ENCODE data around the gene ARL3. TPM values are rescaled to one million over a fixed set of nuclear protein-coding genes. Genes with fewer than 3 reads are reported as not detected.
"Not testable (repeated sequence)": the region's sequence is repeated elsewhere in the genome, so short reads cannot be mapped to it uniquely, and the experiment has no call there.

ARL3 gene
- polyA plus RNA-seq, 1 experiment, result 8.1 TPM

- ChIA-PET CTCF (interaction anchor here (0.6 to 3.3 kb wide), 12 partner anchors 9 to 734 kb away, joined by 3 to 15 read pairs (median 3); partner anchors contain the start of gene SUFU), POLR2A (no interaction called here)
- Histone ChIP-seq H3K4me3 (ENCODE audit: low read depth, low read length) (no peak overlapping the region), H3K36me3 (ENCODE audit: control insufficient read depth, insufficient read depth, low read length) (no peaks in the 10 kb centered on the region; the same call in 1 of the 2 replicates), H3K27me3 (ENCODE audit: control insufficient read depth, insufficient read depth, low read length) (no peaks in the 10 kb centered on the region)
- no peak for DNase-seq (ENCODE audit: low read depth)
- peak; percentile 57 for TF ChIP-seq CTCF (IDR thresholded peaks at IDR 0.05; ENCODE audit: insufficient read depth, low read depth, low read length)
Measured at GRCh38 chr10:102669206-102670064, 44.8 kb downstream of the ARL3 start.

- POLR2A ChIA-PET, result no interaction called here
- Histone ChIP-seq H3K4me3 (ENCODE audit: low read depth, low read length) (no peak overlapping the region), H3K36me3 (ENCODE audit: control insufficient read depth, insufficient read depth, low read length) (no peaks in the 10 kb centered on the region; the same call in 1 of the 2 replicates), H3K27me3 (ENCODE audit: control insufficient read depth, insufficient read depth, low read length) (no peaks in the 10 kb centered on the region)
- CTCF ChIA-PET, result interaction anchor here (1.3 to 3.3 kb wide), 5 partner anchors 8 to 44 kb away, joined by 3 to 15 read pairs (median 7); no protein-coding TSS in a partner anchor
- TF ChIP-seq CTCF (IDR thresholded peaks at IDR 0.05; ENCODE audit: insufficient read depth, low read depth, low read length), result no peak
- DNase-seq (ENCODE audit: low read depth), result no peak
Measured at GRCh38 chr10:102668326-102669107, 45.7 kb downstream of the ARL3 start.

DNA sequence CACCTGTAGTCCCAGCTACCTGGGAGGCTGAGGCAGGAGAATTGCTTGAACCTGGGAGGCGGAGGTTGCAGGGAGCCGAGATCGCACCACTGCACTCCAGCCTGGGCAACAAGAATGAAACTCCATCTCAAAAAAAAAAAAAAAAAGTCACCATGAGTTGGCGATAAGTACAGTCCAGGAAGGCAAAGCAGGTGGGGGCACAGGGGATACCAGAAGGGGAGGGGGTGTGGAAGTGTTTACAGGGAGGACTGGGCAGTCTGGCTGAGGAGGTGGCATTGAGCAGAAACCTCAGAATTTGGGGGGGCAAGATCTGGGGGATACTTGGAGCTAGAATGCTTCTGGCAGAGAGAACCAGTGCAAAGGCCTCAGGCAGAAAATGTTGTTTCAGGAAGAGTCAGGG, 46.8 kb downstream of the ARL3 start:
- H3K36me3 ChIP-seq (ENCODE audit: control insufficient read depth, insufficient read depth, low read length); H3K4me3 ChIP-seq (ENCODE audit: low read depth, low read length); H3K27me3 ChIP-seq (ENCODE audit: control insufficient read depth, insufficient read depth, low read length); POLR2A ChIA-PET; DNase-seq (ENCODE audit: low read depth): not testable (repeated sequence)
- CTCF ChIA-PET, result interaction anchor here (1.3 to 3.3 kb wide), 3 partner anchors 9 to 14 kb away, joined by 3 to 15 read pairs (median 7); no protein-coding TSS in a partner anchor

DNA sequence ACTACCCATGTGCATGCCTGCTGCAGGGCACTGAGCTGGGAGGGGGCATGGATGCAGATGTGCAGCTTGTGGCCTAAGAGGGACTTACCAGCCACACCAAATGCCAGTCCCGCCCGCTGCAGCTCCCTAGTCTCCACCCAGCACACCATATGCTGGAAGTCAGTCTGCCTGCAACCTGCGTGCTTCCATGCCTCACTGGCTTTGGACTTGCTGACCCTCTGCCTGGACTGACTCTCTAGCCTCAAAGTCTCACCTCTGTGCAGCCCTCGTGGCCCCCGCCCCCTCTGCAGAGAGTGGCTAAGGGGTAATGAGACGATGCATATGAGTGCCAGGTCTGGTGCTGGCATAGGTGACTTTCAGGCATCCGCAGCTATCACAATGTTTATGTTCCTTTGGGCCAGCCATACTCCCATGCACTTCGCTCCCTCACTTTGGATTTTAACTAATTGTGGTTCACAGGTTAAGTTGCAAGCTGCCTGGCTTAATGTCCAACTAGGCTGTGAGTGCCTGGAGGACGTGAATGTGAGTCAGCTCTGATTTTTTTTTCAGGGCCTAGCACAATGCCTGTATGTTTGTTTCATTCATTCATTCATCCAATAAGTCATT, 48.2 kb downstream of the ARL3 start:
- no peaks in the 10 kb centered on the region; the same call in 1 of the 2 replicates for H3K36me3 ChIP-seq (ENCODE audit: control insufficient read depth, insufficient read depth, low read length)
- H3K4me3 ChIP-seq (ENCODE audit: low read depth, low read length), result no peak overlapping the region
- CTCF ChIA-PET, result interaction anchor here (1.7 kb wide), 1 partner anchor 12 kb away, joined by 4 read pairs; no protein-coding TSS in a partner anchor
- no peak for TF ChIP-seq CTCF (IDR thresholded peaks at IDR 0.05; ENCODE audit: insufficient read depth, low read depth, low read length)
- POLR2A ChIA-PET, result no interaction called here
- no peaks in the 10 kb centered on the region for H3K27me3 ChIP-seq (ENCODE audit: control insufficient read depth, insufficient read depth, low read length)
- DNase-seq (ENCODE audit: low read depth), result no peak

DNA sequence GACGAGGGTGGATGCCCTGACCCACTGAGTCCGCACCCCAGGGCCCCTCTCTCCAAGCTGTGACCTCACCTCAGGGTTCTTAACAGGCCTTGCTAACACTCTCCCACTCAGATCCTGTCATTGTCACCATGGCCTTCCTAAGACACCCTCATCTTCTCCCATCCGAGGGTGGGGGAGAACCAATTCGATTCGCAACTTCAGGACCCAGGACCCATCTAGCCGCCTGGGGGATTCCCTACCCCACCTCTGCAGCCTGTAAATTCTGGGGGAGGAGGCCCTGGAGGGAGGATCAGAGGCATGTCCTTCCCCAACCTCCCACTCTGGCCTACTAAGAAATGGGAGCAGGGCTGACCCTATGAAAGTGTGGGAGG, 52.6 kb downstream of the ARL3 start:
- CTCF ChIA-PET, result interaction anchor here (0.9 to 2.4 kb wide), 4 partner anchors 8 to 18 kb away, joined by 3 to 12 read pairs (median 6); no protein-coding TSS in a partner anchor
- no peak for TF ChIP-seq CTCF (IDR thresholded peaks at IDR 0.05; ENCODE audit: insufficient read depth, low read depth, low read length)
- DNase-seq (ENCODE audit: low read depth), result no peak
- H3K27me3 ChIP-seq (ENCODE audit: control insufficient read depth, insufficient read depth, low read length), result no peaks in the 10 kb centered on the region
- POLR2A ChIA-PET, result interaction anchor here (0.7 kb wide), 1 partner anchor 115 kb away, joined by 5 read pairs; no protein-coding TSS in a partner anchor
- H3K36me3 ChIP-seq (ENCODE audit: control insufficient read depth, insufficient read depth, low read length), result peaks cover 21% of the 10 kb centered on the region
- no peak overlapping the region for H3K4me3 ChIP-seq (ENCODE audit: low read depth, low read length)

Measured in BJ (cell line).